ENCODE measurements around the gene PTRH1. TPM values are rescaled to one million over a fixed set of nuclear protein-coding genes. Genes with fewer than 3 reads are reported as not detected.

The PTRH1 gene
- total RNA-seq, 1 donor, result 16.3 TPM

DNA sequence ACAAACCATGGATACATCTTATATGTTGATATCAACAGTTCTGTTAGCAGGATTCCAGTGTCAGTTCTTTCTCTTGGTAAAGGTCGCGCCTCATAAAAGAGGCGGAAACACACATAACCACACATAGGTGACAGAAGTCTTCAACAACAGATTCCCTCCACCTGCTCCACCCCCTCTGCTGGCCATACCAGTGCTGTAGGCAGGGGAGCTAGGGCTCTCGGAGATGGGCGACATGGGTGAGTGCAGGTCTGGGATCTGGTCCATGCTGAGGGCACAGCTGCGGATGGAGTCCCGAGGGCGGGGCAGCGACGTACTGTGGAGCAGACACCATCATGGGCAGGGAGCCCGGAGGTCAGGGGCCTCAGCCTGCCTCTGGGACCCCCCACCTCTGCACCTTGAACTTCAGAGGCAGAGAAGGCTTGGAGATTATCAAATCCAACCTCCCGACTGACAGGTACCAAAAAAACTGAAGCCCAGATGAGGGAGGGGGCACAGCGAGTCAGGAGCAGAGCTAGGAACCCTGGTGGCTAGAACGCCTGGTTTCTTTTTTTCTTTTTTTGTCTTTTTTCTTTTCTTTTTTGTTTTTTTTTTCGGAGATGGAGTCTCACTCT lies 31.6 kb upstream of the PTRH1 start:
- Histone ChIP-seq H2AFZ (ENCODE audit: low read length) (no peak overlapping the region), H3K9me3 (ENCODE audit: low read depth, low read length) (no peaks in the 10 kb centered on the region)

DNA sequence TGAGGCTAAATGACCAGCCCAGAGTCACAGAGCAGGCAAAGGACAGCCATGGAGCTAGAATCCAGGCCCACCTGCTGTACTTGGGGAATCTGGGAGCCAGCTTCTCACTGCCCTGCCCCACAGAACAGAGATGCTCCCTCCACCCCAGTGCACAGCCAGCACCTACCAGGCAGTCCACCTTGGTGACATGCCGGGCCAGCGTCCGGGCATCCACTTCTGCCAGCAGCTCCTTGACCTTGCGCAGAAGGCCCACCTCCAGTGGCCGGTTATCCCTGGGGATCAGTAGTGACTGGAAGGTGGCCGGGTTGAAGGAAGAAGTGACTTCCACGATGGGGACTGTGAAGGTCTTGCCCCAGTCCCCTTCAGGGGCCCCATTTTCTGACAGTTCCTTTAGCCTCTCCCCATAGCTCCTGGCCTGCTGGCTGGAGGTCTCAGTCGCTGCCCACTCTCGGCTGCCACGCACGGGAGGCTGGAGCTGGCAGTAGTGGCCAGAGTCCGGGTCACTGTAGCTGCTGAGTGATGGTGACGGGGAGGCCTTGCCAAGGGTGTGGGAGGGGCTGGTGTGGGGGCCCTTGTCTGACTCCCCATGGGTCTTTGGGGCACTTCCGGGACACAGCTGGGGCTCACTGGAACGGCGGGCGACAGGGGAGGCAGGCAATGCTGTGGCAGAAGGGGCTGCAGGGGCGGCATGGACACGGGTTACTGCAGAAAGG lies 29.1 kb upstream of the PTRH1 start:
- H3K9me3 ChIP-seq (ENCODE audit: low read depth, low read length), result no peaks in the 10 kb centered on the region
- no peak for TF ChIP-seq CTCF (IDR thresholded peaks at IDR 0.05; ENCODE audit: extremely low read depth, low read depth, low read length)

More for the DNA sequence above, 31.6 kb upstream of the PTRH1 start:
- Histone ChIP-seq H4K20me1 (ENCODE audit: insufficient read depth, low read length) (no peaks in the 10 kb centered on the region), H3K27ac (ENCODE audit: low read depth, low read length) (no peak overlapping the region), H3K4me3 (ENCODE audit: insufficient read depth, low read length) (no peak overlapping the region), H3K4me1 (ENCODE audit: insufficient read depth, low read length) (no peaks in the 10 kb centered on the region), H3K79me2 (ENCODE audit: insufficient read depth, low read length) (no peaks in the 10 kb centered on the region), H3K36me3 (ENCODE audit: insufficient read depth, low read length) (no peaks in the 10 kb centered on the region), H3K4me2 (ENCODE audit: insufficient read depth, low read length) (no peak overlapping the region), H3K27me3 (ENCODE audit: insufficient read depth, low read length) (no peaks in the 10 kb centered on the region)
- DNase-seq (ENCODE audit: insufficient read length, low spot score, missing footprints), result no peak
- TF ChIP-seq CTCF (IDR thresholded peaks at IDR 0.05; ENCODE audit: extremely low read depth, low read depth, low read length), result no peak

DNA sequence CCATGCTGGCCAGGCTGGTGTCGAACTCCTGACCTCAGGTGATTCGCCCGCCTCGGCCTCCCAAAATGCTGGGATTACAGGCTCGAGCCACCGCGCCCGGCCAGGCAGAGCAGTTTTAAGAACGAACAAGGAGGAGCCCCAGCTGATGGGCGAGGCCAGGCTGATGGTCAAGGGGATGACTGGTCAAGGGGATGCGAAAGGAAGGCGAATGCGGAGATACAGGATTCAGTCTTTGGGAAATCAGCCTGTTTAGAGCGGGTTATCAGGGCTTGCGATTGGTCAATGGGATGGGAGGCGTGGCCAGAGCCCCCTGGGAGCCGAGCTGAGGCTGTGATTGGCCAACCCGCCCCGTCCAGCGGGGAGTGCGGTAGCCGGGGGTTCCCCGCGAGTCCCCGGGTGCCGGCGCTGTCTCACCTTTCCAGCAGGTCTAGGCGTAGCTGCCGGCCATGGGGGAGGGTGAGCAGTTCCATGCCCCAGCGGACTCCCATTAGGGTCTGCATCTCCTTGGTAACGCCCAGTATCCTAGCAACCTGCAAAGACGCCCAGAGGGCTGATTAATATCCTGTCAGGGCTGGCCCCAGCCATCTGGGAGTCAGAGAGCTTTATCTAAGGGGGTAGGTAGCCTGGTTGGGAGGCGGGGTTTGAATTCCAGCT lies 27.1 kb upstream of the PTRH1 start:
- Histone ChIP-seq H2AFZ (ENCODE audit: low read length) (no peak overlapping the region), H3K9me3 (ENCODE audit: low read depth, low read length) (no peaks in the 10 kb centered on the region), H3K27ac (ENCODE audit: low read depth, low read length) (no peak overlapping the region), H3K79me2 (ENCODE audit: insufficient read depth, low read length) (no peaks in the 10 kb centered on the region), H4K20me1 (ENCODE audit: insufficient read depth, low read length) (no peaks in the 10 kb centered on the region), H3K4me2 (ENCODE audit: insufficient read depth, low read length) (peak overlapping the region; percentile 36), H3K27me3 (ENCODE audit: insufficient read depth, low read length) (no peaks in the 10 kb centered on the region), H3K4me3 (ENCODE audit: insufficient read depth, low read length) (peak overlapping the region; percentile 22), H3K36me3 (ENCODE audit: insufficient read depth, low read length) (no peaks in the 10 kb centered on the region), H3K4me1 (ENCODE audit: insufficient read depth, low read length) (peaks cover 8% of the 10 kb centered on the region)
- peak; percentile 93 for DNase-seq (ENCODE audit: insufficient read length, low spot score, missing footprints)
- TF ChIP-seq CTCF (IDR thresholded peaks at IDR 0.05; ENCODE audit: extremely low read depth, low read depth, low read length), result no peak

More for the DNA sequence above, 29.1 kb upstream of the PTRH1 start:
- no peaks in the 10 kb centered on the region for H3K79me2 ChIP-seq (ENCODE audit: insufficient read depth, low read length)
- H3K36me3 ChIP-seq (ENCODE audit: insufficient read depth, low read length), result no peaks in the 10 kb centered on the region
- no peak overlapping the region for H3K4me2 ChIP-seq (ENCODE audit: insufficient read depth, low read length)
- no peak for DNase-seq (ENCODE audit: insufficient read length, low spot score, missing footprints)
- no peak overlapping the region for H2AFZ ChIP-seq (ENCODE audit: low read length)
- H3K27ac ChIP-seq (ENCODE audit: low read depth, low read length), result no peak overlapping the region
- H3K4me3 ChIP-seq (ENCODE audit: insufficient read depth, low read length), result no peak overlapping the region
- peaks cover 8% of the 10 kb centered on the region for H3K4me1 ChIP-seq (ENCODE audit: insufficient read depth, low read length)
- no peaks in the 10 kb centered on the region for H3K27me3 ChIP-seq (ENCODE audit: insufficient read depth, low read length)
- no peaks in the 10 kb centered on the region for H4K20me1 ChIP-seq (ENCODE audit: insufficient read depth, low read length)
